Panc1 (cell line): ENCODE results near the gene SRRM4. TPM values are rescaled to one million over a fixed set of nuclear protein-coding genes. Genes with fewer than 3 reads are reported as not detected.

Source experiments
- ATAC-seq: fragments of 200-7000 bp; cut with Tn5 transposase; 2 replicates; pipeline ENCODE4 v1.9.1; 2020; ENCODE audit warnings: mild to moderate bottlenecking, moderate library complexity
- BruUV-seq: library from RNA; stranded (reverse); fragments of 400-500 nt; replicated peaks from 2 replicates; lab custom pipeline; 2021; lab: Mats Ljungman, UMichigan
- CTCF ChIA-PET: fragments of 300-600 bp; sonication (Branson Sonifier 250); formaldehyde crosslinking; loops from one replicate; lab custom pipeline; 2022; ENCODE audit warnings: antibody characterized with exemption; lab: Charles Lee
- POLR2A ChIA-PET: fragments of 300-600 bp; sonication (Branson Sonifier 250); formaldehyde crosslinking; loops from one replicate; lab custom pipeline; 2022; ENCODE audit warnings: antibody characterized with exemption; lab: Charles Lee
- DNase-seq: peaks from one replicate; pipeline ENCODE4 v3.0.0-alpha.2; 2010; ENCODE audit warnings: low read depth, low spot score
- H3K27ac ChIP-seq: 2 replicates; pipeline ENCODE4 v1.5.1; 2011; ENCODE audit warnings: mild to moderate bottlenecking, low read length, inconsistent platforms
- H3K27me3 ChIP-seq: fragments of 200-500 bp; sonication (Bioruptor generic); 2 replicates; pipeline ENCODE4 v1.6.0; 2014; ENCODE audit warnings: low read length, inconsistent platforms; ENCODE audit not compliant: control insufficient read depth, insufficient read depth
- H3K36me3 ChIP-seq: fragments of 200-500 bp; sonication (Bioruptor generic); 2 replicates; pipeline ENCODE4 v1.5.1; 2014; ENCODE audit warnings: inconsistent platforms, mild to moderate bottlenecking, low read length, moderate library complexity; ENCODE audit not compliant: control insufficient read depth, insufficient read depth
- H3K4me1 ChIP-seq: 2 replicates; pipeline ENCODE4 v1.5.1; 2011; ENCODE audit warnings: inconsistent platforms, mild to moderate bottlenecking, low read length, moderate library complexity; ENCODE audit not compliant: control insufficient read depth, insufficient read depth
- H3K4me3 ChIP-seq, 2 experiments: 2 replicates each; pipeline ENCODE4 v1.5.1; 2011 to 2012; ENCODE audit warnings: low read depth in 2 of 2, low read length in 2 of 2, mild to moderate bottlenecking in 2 of 2, inconsistent platforms in 1 of 2, moderate library complexity in 1 of 2
- H3K9me3 ChIP-seq: fragments of 200-500 bp; sonication (Bioruptor generic); 2 replicates; pipeline ENCODE4 v1.5.1; 2014; ENCODE audit warnings: low read depth, mild to moderate bottlenecking, inconsistent platforms, low read length, moderate library complexity; ENCODE audit not compliant: control insufficient read depth, insufficient read depth
- POLR2AphosphoS5 ChIP-seq: IDR thresholded peaks from 2 replicates; pipeline ENCODE4 v1.6.1; 2012; ENCODE audit warnings: mild to moderate bottlenecking, low read depth, low read length, moderate library complexity
- SIN3A ChIP-seq: IDR thresholded peaks from 2 replicates; pipeline ENCODE4 v1.6.1; 2012; ENCODE audit warnings: low read depth, mild to moderate bottlenecking, low read length, moderate library complexity, borderline replicate concordance; ENCODE audit not compliant: insufficient read depth
- TCF7L2 ChIP-seq: IDR thresholded peaks from 2 replicates; pipeline ENCODE4 v1.6.1; 2011; ENCODE audit warnings: mild to moderate bottlenecking, low read depth, low read length, inconsistent platforms
- in situ Hi-C: cut with HindIII; loops from 2 replicates; pipeline ENCODE4 v1.10.0; 2016; ENCODE audit warnings: low sequenced_read_pairs, low pct_unique_long_range_greater_than_20kb
- intact Hi-C: fragments of 100-400 bp; cut with micrococcal nuclease; formaldehyde crosslinking; loops from one replicate; pipeline ENCODE4 v1.10.0; 2022; ENCODE audit not compliant: unreplicated experiment
- total RNA-seq: library from RNA; stranded (reverse); gene quantifications from one replicate; pipeline ENCODE4 v1.2.1, GENCODE V29; 2021; ENCODE audit not compliant: unreplicated experiment
- TF ChIP-seq, protein P1 (sequence below), 2 experiments: IDR thresholded peaks; 2 replicates each; pipeline ENCODE4 v1.6.1; 2011 to 2012; ENCODE audit warnings: low read depth in 2 of 2, control low read depth in 1 of 2, low read length in 1 of 2, mild to moderate bottlenecking in 1 of 2, moderate library complexity in 1 of 2; ENCODE audit not compliant: insufficient read depth in 1 of 2
- TF ChIP-seq, protein P2 (sequence below): fragments of 450-650 bp; IDR thresholded peaks from 2 replicates; pipeline ENCODE4 v1.5.1; 2017; ENCODE audit warnings: mild to moderate bottlenecking

SRRM4 gene
- total RNA-seq, 1 experiment from 2014 or later, result not detected

DNA sequence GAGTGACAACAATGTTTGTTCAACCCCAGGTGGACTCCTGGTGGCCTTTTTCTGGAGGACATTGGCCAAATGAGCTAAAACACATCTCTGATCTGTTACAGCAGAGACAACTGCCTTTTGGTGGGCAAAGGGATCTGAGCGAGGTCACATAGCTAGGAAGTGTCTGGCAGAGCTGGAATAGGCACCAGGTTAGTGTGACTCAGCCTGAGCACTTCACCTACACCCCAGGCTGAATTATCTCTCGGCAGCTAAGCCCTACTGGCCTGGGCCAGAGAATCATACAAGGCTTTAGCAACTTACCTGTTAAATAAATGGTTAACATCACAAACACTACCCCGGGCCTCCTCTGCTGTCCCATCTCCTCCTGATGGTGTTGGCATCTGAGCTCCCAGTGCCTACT, 147.2 kb downstream of the SRRM4 start:
- in situ Hi-C loops, result no loop called here
- H3K9me3 ChIP-seq, result no peaks in the 10 kb centered on the region
- CTCF ChIA-PET, result no interaction called here
- no peaks in the 10 kb centered on the region for H3K4me1 ChIP-seq
- POLR2A ChIA-PET, result no interaction called here
- TF ChIP-seq, protein P1, sequence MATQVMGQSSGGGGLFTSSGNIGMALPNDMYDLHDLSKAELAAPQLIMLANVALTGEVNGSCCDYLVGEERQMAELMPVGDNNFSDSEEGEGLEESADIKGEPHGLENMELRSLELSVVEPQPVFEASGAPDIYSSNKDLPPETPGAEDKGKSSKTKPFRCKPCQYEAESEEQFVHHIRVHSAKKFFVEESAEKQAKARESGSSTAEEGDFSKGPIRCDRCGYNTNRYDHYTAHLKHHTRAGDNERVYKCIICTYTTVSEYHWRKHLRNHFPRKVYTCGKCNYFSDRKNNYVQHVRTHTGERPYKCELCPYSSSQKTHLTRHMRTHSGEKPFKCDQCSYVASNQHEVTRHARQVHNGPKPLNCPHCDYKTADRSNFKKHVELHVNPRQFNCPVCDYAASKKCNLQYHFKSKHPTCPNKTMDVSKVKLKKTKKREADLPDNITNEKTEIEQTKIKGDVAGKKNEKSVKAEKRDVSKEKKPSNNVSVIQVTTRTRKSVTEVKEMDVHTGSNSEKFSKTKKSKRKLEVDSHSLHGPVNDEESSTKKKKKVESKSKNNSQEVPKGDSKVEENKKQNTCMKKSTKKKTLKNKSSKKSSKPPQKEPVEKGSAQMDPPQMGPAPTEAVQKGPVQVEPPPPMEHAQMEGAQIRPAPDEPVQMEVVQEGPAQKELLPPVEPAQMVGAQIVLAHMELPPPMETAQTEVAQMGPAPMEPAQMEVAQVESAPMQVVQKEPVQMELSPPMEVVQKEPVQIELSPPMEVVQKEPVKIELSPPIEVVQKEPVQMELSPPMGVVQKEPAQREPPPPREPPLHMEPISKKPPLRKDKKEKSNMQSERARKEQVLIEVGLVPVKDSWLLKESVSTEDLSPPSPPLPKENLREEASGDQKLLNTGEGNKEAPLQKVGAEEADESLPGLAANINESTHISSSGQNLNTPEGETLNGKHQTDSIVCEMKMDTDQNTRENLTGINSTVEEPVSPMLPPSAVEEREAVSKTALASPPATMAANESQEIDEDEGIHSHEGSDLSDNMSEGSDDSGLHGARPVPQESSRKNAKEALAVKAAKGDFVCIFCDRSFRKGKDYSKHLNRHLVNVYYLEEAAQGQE (IDR thresholded peaks at IDR 0.05; ENCODE audit: insufficient read depth in 1 of 2, low read depth in 2 of 2, low read length in 1 of 2), result no peak
- no peak for TF ChIP-seq TCF7L2
- TF ChIP-seq SIN3A, result no peak
- TF ChIP-seq, protein P2, sequence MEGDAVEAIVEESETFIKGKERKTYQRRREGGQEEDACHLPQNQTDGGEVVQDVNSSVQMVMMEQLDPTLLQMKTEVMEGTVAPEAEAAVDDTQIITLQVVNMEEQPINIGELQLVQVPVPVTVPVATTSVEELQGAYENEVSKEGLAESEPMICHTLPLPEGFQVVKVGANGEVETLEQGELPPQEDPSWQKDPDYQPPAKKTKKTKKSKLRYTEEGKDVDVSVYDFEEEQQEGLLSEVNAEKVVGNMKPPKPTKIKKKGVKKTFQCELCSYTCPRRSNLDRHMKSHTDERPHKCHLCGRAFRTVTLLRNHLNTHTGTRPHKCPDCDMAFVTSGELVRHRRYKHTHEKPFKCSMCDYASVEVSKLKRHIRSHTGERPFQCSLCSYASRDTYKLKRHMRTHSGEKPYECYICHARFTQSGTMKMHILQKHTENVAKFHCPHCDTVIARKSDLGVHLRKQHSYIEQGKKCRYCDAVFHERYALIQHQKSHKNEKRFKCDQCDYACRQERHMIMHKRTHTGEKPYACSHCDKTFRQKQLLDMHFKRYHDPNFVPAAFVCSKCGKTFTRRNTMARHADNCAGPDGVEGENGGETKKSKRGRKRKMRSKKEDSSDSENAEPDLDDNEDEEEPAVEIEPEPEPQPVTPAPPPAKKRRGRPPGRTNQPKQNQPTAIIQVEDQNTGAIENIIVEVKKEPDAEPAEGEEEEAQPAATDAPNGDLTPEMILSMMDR, result no peak
- no peak for TF ChIP-seq POLR2AphosphoS5
- H3K4me3 ChIP-seq, result no peak overlapping the region
- intact Hi-C loops, result no loop called here
- BruUV-seq, result no TSS peak
- H3K27me3 ChIP-seq, result no peaks in the 10 kb centered on the region; the same call in 1 of the 2 replicates
- H3K36me3 ChIP-seq, result no peaks in the 10 kb centered on the region
- DNase-seq (no peak), ATAC-seq (no peak)
- no peak overlapping the region for H3K27ac ChIP-seq

DNA sequence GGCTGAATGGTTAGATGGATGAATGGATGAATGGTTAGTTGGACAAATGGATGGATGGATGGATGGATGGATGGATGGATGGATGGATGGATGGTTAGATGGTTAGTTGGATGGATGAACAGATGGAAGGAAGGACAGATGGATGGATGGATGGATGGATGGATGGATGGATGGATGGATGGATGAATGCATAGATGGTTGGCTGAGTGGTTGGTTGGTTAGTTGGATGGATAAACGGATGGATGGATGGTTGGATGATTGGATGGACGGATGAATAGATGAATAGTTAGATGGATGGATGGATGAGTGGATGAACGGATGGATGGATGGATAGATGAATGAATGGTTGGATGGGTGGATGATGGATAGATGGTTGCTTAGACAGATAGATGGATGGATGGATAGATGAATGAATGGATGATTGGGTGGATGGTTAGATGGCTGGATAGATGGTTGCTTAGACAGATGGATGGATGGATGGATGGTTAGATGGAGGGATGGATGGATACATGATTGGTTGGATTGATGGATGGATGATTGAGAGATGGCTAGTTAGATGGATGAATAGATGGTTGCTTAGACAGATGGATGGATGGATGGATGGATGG, 148.6 kb downstream of the SRRM4 start:
- Histone ChIP-seq H3K27me3 (no peaks in the 10 kb centered on the region; the same call in 1 of the 2 replicates), H3K4me3 (no peak overlapping the region), H3K27ac (no peak overlapping the region), H3K9me3 (no peaks in the 10 kb centered on the region), H3K36me3 (no peaks in the 10 kb centered on the region), H3K4me1 (no peaks in the 10 kb centered on the region)
- BruUV-seq, result no TSS peak
- in situ Hi-C loops, result no loop called here
- TF ChIP-seq POLR2AphosphoS5 (no peak), TCF7L2 (no peak), SIN3A (no peak)
- TF ChIP-seq, protein P1 (IDR thresholded peaks at IDR 0.05; ENCODE audit: insufficient read depth in 1 of 2, low read depth in 2 of 2, low read length in 1 of 2), result no peak
- TF ChIP-seq, protein P2, result no peak
- DNase-seq (no peak), ATAC-seq (no peak)
- ChIA-PET CTCF (no interaction called here), POLR2A (no interaction called here)
- intact Hi-C loops, result no loop called here
